Lower lobe of right lung (tissue), 2 donors: ENCODE data around the gene GDPD3. TPM values are rescaled to one million over a fixed set of nuclear protein-coding genes. Genes with fewer than 3 reads are reported as not detected.
"Not testable (repeated sequence)": the region's sequence is repeated elsewhere in the genome, so short reads cannot be mapped to it uniquely, and the experiment has no call there.

Experiments used
- ATAC-seq, 2 donors: fragments of 200-7000 bp; cut with Tn5 transposase; one replicate each; pipeline ENCODE4 v1.9.1; 2020 to 2022; ENCODE audit warnings: mild to moderate bottlenecking in 2 of 2, moderate library complexity in 2 of 2
- DNase-seq: peaks from one replicate; pipeline ENCODE4 v3.0.0-alpha.2; 2020
- H3K27ac ChIP-seq: fragments of 200-600 bp; one replicate; pipeline ENCODE4 v1.8.0; 2022
- H3K27me3 ChIP-seq: fragments of 200-600 bp; one replicate; pipeline ENCODE4 v1.8.0; 2022; ENCODE audit warnings: low read depth
- H3K36me3 ChIP-seq: fragments of 200-600 bp; one replicate; pipeline ENCODE4 v1.8.0; 2022; ENCODE audit warnings: mild to moderate bottlenecking
- H3K4me1 ChIP-seq: fragments of 200-600 bp; one replicate; pipeline ENCODE4 v1.8.0; 2022
- H3K4me3 ChIP-seq: fragments of 200-600 bp; one replicate; pipeline ENCODE4 v1.8.0; 2022; ENCODE audit warnings: mild to moderate bottlenecking
- H3K9me3 ChIP-seq: fragments of 200-600 bp; one replicate; pipeline ENCODE4 v1.8.0; 2022
- CTCF ChIP-seq: fragments of 200-600 bp; IDR thresholded peaks from one replicate; pipeline ENCODE4 v1.8.0; 2022; ENCODE audit warnings: antibody characterized with exemption, mild to moderate bottlenecking
- intact Hi-C: fragments of 100-400 bp; cut with DNase I; formaldehyde crosslinking; loops from one replicate; pipeline ENCODE4 v1.11.0; 2022
- total RNA-seq: library from RNA; stranded (reverse); fragmentation: NEBNext Ultra II Directional; extraction: Animal tissue kit (Norgen Biotek cat#: 25700); gene quantifications from one replicate; pipeline ENCODE4 v1.2.1, GENCODE V29; 2021
- donor health status: DM: no; HTN: yes; CAD: no; lungs with severe emphysema.

GDPD3 gene
- total RNA-seq, 1 donor from 2014 or later, result 14.4 TPM

GRCh38 chr16:30116291-30117207, 3.2 kb upstream of the GDPD3 start:
- no peak overlapping the region for H3K27ac ChIP-seq
- no peaks in the 10 kb centered on the region for H3K9me3 ChIP-seq
- peaks cover 28% of the 10 kb centered on the region for H3K4me1 ChIP-seq
- TF ChIP-seq CTCF, result no peak
- H3K27me3 ChIP-seq, result no peaks in the 10 kb centered on the region
- no peak for DNase-seq
- no peak overlapping the region for H3K4me3 ChIP-seq
- intact Hi-C loops, result no loop called here
- peaks cover 77% of the 10 kb centered on the region for H3K36me3 ChIP-seq
- ATAC-seq, result no peak

GRCh38 chr16:30115238-30115637, 1.9 kb upstream of the GDPD3 start:
- intact Hi-C loops, result no loop called here
- H3K27ac ChIP-seq, result peak overlapping the region; percentile 18
- H3K27me3 ChIP-seq, result no peaks in the 10 kb centered on the region
- ATAC-seq, result peak; percentile 75 to 81
- H3K36me3 ChIP-seq, result peaks cover 88% of the 10 kb centered on the region
- no peak for TF ChIP-seq CTCF
- peaks cover 22% of the 10 kb centered on the region for H3K4me1 ChIP-seq
- H3K9me3 ChIP-seq, result no peaks in the 10 kb centered on the region
- DNase-seq, result peak; percentile 62
- no peak overlapping the region for H3K4me3 ChIP-seq

- DNase-seq, intact Hi-C loops, H3K4me3 ChIP-seq, H3K27me3 ChIP-seq, H3K9me3 ChIP-seq, ATAC-seq: not testable (repeated sequence)
- H3K36me3 ChIP-seq, result peaks cover 89% of the 10 kb centered on the region
- peak overlapping the region; percentile 18 for H3K27ac ChIP-seq
- H3K4me1 ChIP-seq, result peaks cover 19% of the 10 kb centered on the region
Observed at GRCh38 chr16:30114833-30115232, 1.5 kb upstream of the GDPD3 start.

GRCh38 chr16:30114411-30114810, 1.1 kb upstream of the GDPD3 start:
- Histone ChIP-seq H3K36me3 (peaks cover 89% of the 10 kb centered on the region), H3K27ac (peak overlapping the region; percentile 27), H3K4me3 (no peak overlapping the region), H3K9me3 (no peaks in the 10 kb centered on the region), H3K27me3 (no peaks in the 10 kb centered on the region), H3K4me1 (peaks cover 16% of the 10 kb centered on the region)
- intact Hi-C loops, result no loop called here
- TF ChIP-seq CTCF, result no peak
- DNase-seq (no peak), ATAC-seq (peak in 1 of 2 donors; percentile 5)

GRCh38 chr16:30113711-30114333, 485 bp upstream of the GDPD3 start:
- no peak overlapping the region for H3K4me3 ChIP-seq
- no peak for TF ChIP-seq CTCF
- no peaks in the 10 kb centered on the region for H3K9me3 ChIP-seq
- H3K27me3 ChIP-seq, result no peaks in the 10 kb centered on the region
- peak overlapping the region; percentile 27 for H3K27ac ChIP-seq
- ATAC-seq (no peak), DNase-seq (no peak)
- H3K36me3 ChIP-seq, result peaks cover 89% of the 10 kb centered on the region
- H3K4me1 ChIP-seq, result peaks cover 16% of the 10 kb centered on the region
- intact Hi-C loops, result no loop called here
